Measurements from ENCODE around the gene CXXC4. TPM values are rescaled to one million over a fixed set of nuclear protein-coding genes. Genes with fewer than 3 reads are reported as not detected.

CXXC4 gene
- total RNA-seq, 1 experiment from 2014 or later = 1.0 TPM

- in situ Hi-C loops (cut with HindIII; ENCODE audit: low pct_unique_long_range_greater_than_20kb, low sequenced_read_pairs) = no loop called here
- peak; percentile 55 for DNase-seq (ENCODE audit: low read depth)
Observed at GRCh38 chr4:104491481-104492182, 3.1 kb downstream of the CXXC4 start.

GRCh38 chr4:104490770-104491480, 3.8 kb downstream of the CXXC4 start:
- in situ Hi-C loops (cut with HindIII; ENCODE audit: low pct_unique_long_range_greater_than_20kb, low sequenced_read_pairs) = no loop called here
- peak; percentile 81 for DNase-seq (ENCODE audit: low read depth)

- in situ Hi-C loops (cut with HindIII; ENCODE audit: low pct_unique_long_range_greater_than_20kb, low sequenced_read_pairs) = no loop called here
- peak; percentile 57 for DNase-seq (ENCODE audit: low read depth)
Observed at GRCh38 chr4:104490096-104490769, 4.5 kb downstream of the CXXC4 start.

- in situ Hi-C loops (cut with HindIII; ENCODE audit: low pct_unique_long_range_greater_than_20kb, low sequenced_read_pairs) = no loop called here
- no peak for DNase-seq (ENCODE audit: low read depth)
Observed at GRCh38 chr4:104489731-104490095, 5.0 kb downstream of the CXXC4 start.

- in situ Hi-C loops (cut with HindIII; ENCODE audit: low pct_unique_long_range_greater_than_20kb, low sequenced_read_pairs) = no loop called here
- DNase-seq (ENCODE audit: low read depth) = no peak
Observed at GRCh38 chr4:104488151-104488550, 6.5 kb downstream of the CXXC4 start.

GRCh38 chr4:104486716-104487504, 7.8 kb downstream of the CXXC4 start:
- in situ Hi-C loops (cut with HindIII; ENCODE audit: low pct_unique_long_range_greater_than_20kb, low sequenced_read_pairs) = no loop called here
- peak; percentile 10 for DNase-seq (ENCODE audit: low read depth)

- in situ Hi-C loops (cut with HindIII; ENCODE audit: low pct_unique_long_range_greater_than_20kb, low sequenced_read_pairs) = no loop called here
- no peak for DNase-seq (ENCODE audit: low read depth)
Observed at GRCh38 chr4:104475652-104476051, 19.0 kb downstream of the CXXC4 start.

- in situ Hi-C loops (cut with HindIII; ENCODE audit: low pct_unique_long_range_greater_than_20kb, low sequenced_read_pairs) = no loop called here
- DNase-seq (ENCODE audit: low read depth) = no peak
Observed at GRCh38 chr4:104472766-104473165, 21.9 kb downstream of the CXXC4 start.

GRCh38 chr4:104470770-104471169, 23.9 kb downstream of the CXXC4 start:
- no peak for DNase-seq (ENCODE audit: low read depth)
- in situ Hi-C loops (cut with HindIII; ENCODE audit: low pct_unique_long_range_greater_than_20kb, low sequenced_read_pairs) = no loop called here

GRCh38 chr4:104469794-104470193, 24.9 kb downstream of the CXXC4 start:
- no peak for DNase-seq (ENCODE audit: low read depth)
- in situ Hi-C loops (cut with HindIII; ENCODE audit: low pct_unique_long_range_greater_than_20kb, low sequenced_read_pairs) = no loop called here

GRCh38 chr4:104465619-104466018, 29.1 kb downstream of the CXXC4 start:
- in situ Hi-C loops (cut with HindIII; ENCODE audit: low pct_unique_long_range_greater_than_20kb, low sequenced_read_pairs) = no loop called here
- no peak for DNase-seq (ENCODE audit: low read depth)

GRCh38 chr4:104465201-104465600, 29.5 kb downstream of the CXXC4 start:
- in situ Hi-C loops (cut with HindIII; ENCODE audit: low pct_unique_long_range_greater_than_20kb, low sequenced_read_pairs) = no loop called here
- DNase-seq (ENCODE audit: low read depth) = no peak

- no peak for DNase-seq (ENCODE audit: low read depth)
- in situ Hi-C loops (cut with HindIII; ENCODE audit: low pct_unique_long_range_greater_than_20kb, low sequenced_read_pairs) = no loop called here
Observed at GRCh38 chr4:104462641-104463040, 32.1 kb downstream of the CXXC4 start.

GRCh38 chr4:104457308-104457981, 37.2 kb downstream of the CXXC4 start:
- no peak for DNase-seq (ENCODE audit: low read depth)
- in situ Hi-C loops (cut with HindIII; ENCODE audit: low pct_unique_long_range_greater_than_20kb, low sequenced_read_pairs) = no loop called here

- in situ Hi-C loops (cut with HindIII; ENCODE audit: low pct_unique_long_range_greater_than_20kb, low sequenced_read_pairs) = no loop called here
- DNase-seq (ENCODE audit: low read depth) = no peak
Observed at GRCh38 chr4:104451573-104451972, 43.1 kb downstream of the CXXC4 start.

- DNase-seq (ENCODE audit: low read depth) = no peak
- in situ Hi-C loops (cut with HindIII; ENCODE audit: low pct_unique_long_range_greater_than_20kb, low sequenced_read_pairs) = no loop called here
Observed at GRCh38 chr4:104449537-104449936, 45.2 kb downstream of the CXXC4 start.

- DNase-seq (ENCODE audit: low read depth) = no peak
- in situ Hi-C loops (cut with HindIII; ENCODE audit: low pct_unique_long_range_greater_than_20kb, low sequenced_read_pairs) = no loop called here
Observed at GRCh38 chr4:104447294-104447693, 47.4 kb downstream of the CXXC4 start.

Measured in Caki2 (cell line).